ENCODE measurements around the gene C14orf93.

GRCh38 chr14:22976620-22977433, 33.1 kb downstream of the C14orf93 start:
- TF ChIP-seq, protein P1, sequence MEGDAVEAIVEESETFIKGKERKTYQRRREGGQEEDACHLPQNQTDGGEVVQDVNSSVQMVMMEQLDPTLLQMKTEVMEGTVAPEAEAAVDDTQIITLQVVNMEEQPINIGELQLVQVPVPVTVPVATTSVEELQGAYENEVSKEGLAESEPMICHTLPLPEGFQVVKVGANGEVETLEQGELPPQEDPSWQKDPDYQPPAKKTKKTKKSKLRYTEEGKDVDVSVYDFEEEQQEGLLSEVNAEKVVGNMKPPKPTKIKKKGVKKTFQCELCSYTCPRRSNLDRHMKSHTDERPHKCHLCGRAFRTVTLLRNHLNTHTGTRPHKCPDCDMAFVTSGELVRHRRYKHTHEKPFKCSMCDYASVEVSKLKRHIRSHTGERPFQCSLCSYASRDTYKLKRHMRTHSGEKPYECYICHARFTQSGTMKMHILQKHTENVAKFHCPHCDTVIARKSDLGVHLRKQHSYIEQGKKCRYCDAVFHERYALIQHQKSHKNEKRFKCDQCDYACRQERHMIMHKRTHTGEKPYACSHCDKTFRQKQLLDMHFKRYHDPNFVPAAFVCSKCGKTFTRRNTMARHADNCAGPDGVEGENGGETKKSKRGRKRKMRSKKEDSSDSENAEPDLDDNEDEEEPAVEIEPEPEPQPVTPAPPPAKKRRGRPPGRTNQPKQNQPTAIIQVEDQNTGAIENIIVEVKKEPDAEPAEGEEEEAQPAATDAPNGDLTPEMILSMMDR (IDR thresholded peaks at IDR 0.05), result no peak
- TF ChIP-seq POLR2A (IDR thresholded peaks at IDR 0.05; ENCODE audit: low read depth), result no peak
- no peak for TF ChIP-seq POLR2AphosphoS5 (IDR thresholded peaks at IDR 0.05)
- no peak for TF ChIP-seq EP300 (IDR thresholded peaks at IDR 0.05)

Measured in esophagus muscularis mucosa (tissue), 4 donors.